Smooth muscle cell (in vitro differentiated cells): ENCODE measurements around the gene CAGE1. TPM values are rescaled to one million over a fixed set of nuclear protein-coding genes. Genes with fewer than 3 reads are reported as not detected.

Source experiments
- DNase-seq: peaks from one replicate; lab custom pipeline; 2025; ENCODE audit not compliant: unreplicated experiment; lab: John Stamatoyannopoulos, UW
- H2AFZ ChIP-seq: fragments of 200-600 bp; sonication (generic); 2 replicates; pipeline ENCODE4 v1.6.0; 2016; ENCODE audit warnings: antibody characterized with exemption, low read depth, mild to moderate bottlenecking
- H3F3A ChIP-seq: fragments of 200-600 bp; sonication (generic); 2 replicates; pipeline ENCODE4 v1.6.0; 2017; ENCODE audit warnings: antibody characterized with exemption, low read depth
- H3K27ac ChIP-seq: fragments of 200-600 bp; sonication (generic); 2 replicates; pipeline ENCODE4 v1.5.1; 2016; ENCODE audit warnings: low read depth, mild to moderate bottlenecking
- H3K27me3 ChIP-seq: fragments of 200-600 bp; sonication (generic); 2 replicates; pipeline ENCODE4 v1.6.1; 2016; ENCODE audit warnings: low read depth, mild to moderate bottlenecking
- H3K36me3 ChIP-seq: fragments of 200-600 bp; sonication (generic); 2 replicates; pipeline ENCODE4 v1.5.1; 2016; ENCODE audit warnings: low read depth
- H3K4me1 ChIP-seq: fragments of 200-600 bp; sonication (generic); 2 replicates; pipeline ENCODE4 v1.5.1; 2016; ENCODE audit warnings: low read depth
- H3K4me2 ChIP-seq: fragments of 200-600 bp; sonication (generic); 2 replicates; pipeline ENCODE4 v1.6.0; 2016; ENCODE audit warnings: mild to moderate bottlenecking
- H3K4me3 ChIP-seq: fragments of 200-600 bp; sonication (generic); 2 replicates; pipeline ENCODE4 v1.5.1; 2016; ENCODE audit warnings: mild to moderate bottlenecking
- H3K79me2 ChIP-seq: fragments of 200-600 bp; sonication (generic); 2 replicates; pipeline ENCODE4 v1.6.0; 2016; ENCODE audit warnings: low read depth, mild to moderate bottlenecking
- H3K9ac ChIP-seq: fragments of 200-600 bp; sonication (generic); 2 replicates; pipeline ENCODE4 v1.6.0; 2016; ENCODE audit warnings: low read depth
- H3K9me3 ChIP-seq: fragments of 200-600 bp; sonication (generic); replicated peaks from 2 replicates; pipeline ENCODE4 v1.5.1; 2016; ENCODE audit warnings: low read depth
- H4K20me1 ChIP-seq: fragments of 200-600 bp; sonication (generic); 2 replicates; pipeline ENCODE4 v1.6.0; 2016; ENCODE audit warnings: low read depth
- WGBS: methylation state at CpG from one replicate; pipeline ENCODE4 v1.1.7; 2016; ENCODE audit warnings: low lambda C conversion rate; 5-methylcytosine and 5-hydroxymethylcytosine counted together
- polyA plus RNA-seq: library from polyadenylated mRNA; unstranded; fragments of >200 nt; fragmentation: Nextera tagmentation; extraction: Ambion mirVana; gene quantifications from 2 replicates; pipeline ENCODE4 v1.2.1, GENCODE V29; 2016
- total RNA-seq: library from RNA; depleted of rRNA; stranded (reverse); fragments of >200 nt; gene quantifications from 2 replicates; pipeline ENCODE4 v1.2.3, GENCODE V29; 2014
- TF ChIP-seq, protein P1 (sequence below): fragments of 200-600 bp; sonication (generic); IDR thresholded peaks from 2 replicates; pipeline ENCODE4 v1.5.1; 2017; ENCODE audit warnings: borderline replicate concordance, mild to moderate bottlenecking, antibody characterized with exemption; ENCODE audit not compliant: insufficient read depth, poor library complexity, severe bottlenecking

Gene CAGE1
- total and polyA plus RNA-seq, 2 experiments from 2014 or later, result not detected

GRCh38 chr6:7431674-7432390 is 42.3 kb upstream of the CAGE1 start:
- TF ChIP-seq, protein P1, sequence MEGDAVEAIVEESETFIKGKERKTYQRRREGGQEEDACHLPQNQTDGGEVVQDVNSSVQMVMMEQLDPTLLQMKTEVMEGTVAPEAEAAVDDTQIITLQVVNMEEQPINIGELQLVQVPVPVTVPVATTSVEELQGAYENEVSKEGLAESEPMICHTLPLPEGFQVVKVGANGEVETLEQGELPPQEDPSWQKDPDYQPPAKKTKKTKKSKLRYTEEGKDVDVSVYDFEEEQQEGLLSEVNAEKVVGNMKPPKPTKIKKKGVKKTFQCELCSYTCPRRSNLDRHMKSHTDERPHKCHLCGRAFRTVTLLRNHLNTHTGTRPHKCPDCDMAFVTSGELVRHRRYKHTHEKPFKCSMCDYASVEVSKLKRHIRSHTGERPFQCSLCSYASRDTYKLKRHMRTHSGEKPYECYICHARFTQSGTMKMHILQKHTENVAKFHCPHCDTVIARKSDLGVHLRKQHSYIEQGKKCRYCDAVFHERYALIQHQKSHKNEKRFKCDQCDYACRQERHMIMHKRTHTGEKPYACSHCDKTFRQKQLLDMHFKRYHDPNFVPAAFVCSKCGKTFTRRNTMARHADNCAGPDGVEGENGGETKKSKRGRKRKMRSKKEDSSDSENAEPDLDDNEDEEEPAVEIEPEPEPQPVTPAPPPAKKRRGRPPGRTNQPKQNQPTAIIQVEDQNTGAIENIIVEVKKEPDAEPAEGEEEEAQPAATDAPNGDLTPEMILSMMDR, result no peak
- no peak overlapping the region for H3K4me2 ChIP-seq
- H3K9ac ChIP-seq, result no peak overlapping the region
- no peaks in the 10 kb centered on the region for H3K4me1 ChIP-seq
- H3K79me2 ChIP-seq, result no peaks in the 10 kb centered on the region
- H3K27me3 ChIP-seq, result no peaks in the 10 kb centered on the region
- 67% methylated on average over 24 of the region's 24 CpGs for WGBS
- peaks cover 13% of the 10 kb centered on the region for H3F3A ChIP-seq
- no peak for DNase-seq
- no peak overlapping the region for H3K4me3 ChIP-seq
- no peaks in the 10 kb centered on the region for H3K36me3 ChIP-seq
- H2AFZ ChIP-seq, result no peak overlapping the region
- H3K27ac ChIP-seq, result no peak overlapping the region
- H3K9me3 ChIP-seq, result no peaks in the 10 kb centered on the region
- H4K20me1 ChIP-seq, result no peaks in the 10 kb centered on the region

- Histone ChIP-seq H3K9ac (no peak overlapping the region), H3F3A (peaks cover 13% of the 10 kb centered on the region), H3K27ac (no peak overlapping the region), H3K27me3 (no peaks in the 10 kb centered on the region), H3K4me1 (no peaks in the 10 kb centered on the region), H3K9me3 (no peaks in the 10 kb centered on the region), H2AFZ (no peak overlapping the region), H3K79me2 (no peaks in the 10 kb centered on the region), H3K4me3 (no peak overlapping the region), H3K4me2 (no peak overlapping the region), H4K20me1 (no peaks in the 10 kb centered on the region), H3K36me3 (no peaks in the 10 kb centered on the region)
- TF ChIP-seq, protein P1, result no peak
- WGBS, result 89% methylated on average over 8 of the region's 8 CpGs
- DNase-seq, result no peak
Measured at GRCh38 chr6:7431313-7431673, 41.8 kb upstream of the CAGE1 start.

DNA sequence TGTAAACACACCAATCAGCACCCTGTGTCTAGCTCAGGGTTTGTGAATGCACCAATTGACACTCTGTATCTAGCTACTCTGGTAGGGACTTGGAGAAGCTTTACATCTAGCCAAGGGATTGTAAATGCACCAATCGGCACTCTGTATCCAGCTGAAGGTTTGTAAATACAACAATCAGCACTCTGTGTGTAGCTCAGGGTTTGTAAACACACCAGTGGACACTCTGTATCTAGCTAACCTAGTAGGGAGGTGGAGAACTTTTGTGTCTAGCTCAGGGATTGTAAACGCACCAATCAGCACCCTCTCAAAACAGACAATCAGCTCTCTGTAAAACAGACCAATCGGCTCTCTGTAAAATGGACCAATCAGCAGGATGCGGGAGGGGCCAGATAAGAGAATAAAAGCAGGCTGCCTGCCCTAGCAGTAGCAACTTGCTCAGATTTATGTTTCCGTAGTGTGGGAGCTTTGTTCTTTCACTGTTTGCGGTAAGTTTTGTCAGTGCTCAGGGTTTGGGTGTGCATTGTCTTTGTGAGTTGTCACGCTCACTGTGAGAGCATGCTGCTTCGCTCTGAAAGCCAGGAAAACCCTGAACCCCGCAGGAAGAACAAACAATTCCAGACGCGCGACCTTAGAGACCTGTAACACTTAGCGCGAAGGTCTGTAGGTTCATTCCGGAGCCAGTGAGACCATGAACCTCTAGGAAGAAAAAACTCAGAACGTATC is 37.1 kb upstream of the CAGE1 start:
- H3F3A ChIP-seq, result peaks cover 5% of the 10 kb centered on the region
- H3K27ac ChIP-seq, result peak overlapping the region; percentile 72
- 84% methylated on average over 16 of the region's 16 CpGs for WGBS
- no peaks in the 10 kb centered on the region for H3K79me2 ChIP-seq
- H3K9ac ChIP-seq, result no peak overlapping the region
- no peak for DNase-seq
- H3K4me1 ChIP-seq, result no peaks in the 10 kb centered on the region
- no peak overlapping the region for H2AFZ ChIP-seq
- H3K36me3 ChIP-seq, result no peaks in the 10 kb centered on the region
- TF ChIP-seq, protein P1, result no peak
- no peaks in the 10 kb centered on the region for H3K9me3 ChIP-seq
- peak overlapping the region; percentile 52 for H3K4me2 ChIP-seq
- H3K27me3 ChIP-seq, result no peaks in the 10 kb centered on the region
- no peaks in the 10 kb centered on the region for H4K20me1 ChIP-seq
- H3K4me3 ChIP-seq, result no peak overlapping the region
